GM12872 (cell line): ENCODE data around the gene PHC2.

ENCODE experiments used
- TF ChIP-seq, protein P1 (sequence below): IDR thresholded peaks from 3 replicates; pipeline ENCODE4 v1.5.1; 2011; ENCODE audit warnings: low read depth, mild to moderate bottlenecking, low read length, moderate library complexity; ENCODE audit not compliant: insufficient read depth

Gene PHC2

DNA sequence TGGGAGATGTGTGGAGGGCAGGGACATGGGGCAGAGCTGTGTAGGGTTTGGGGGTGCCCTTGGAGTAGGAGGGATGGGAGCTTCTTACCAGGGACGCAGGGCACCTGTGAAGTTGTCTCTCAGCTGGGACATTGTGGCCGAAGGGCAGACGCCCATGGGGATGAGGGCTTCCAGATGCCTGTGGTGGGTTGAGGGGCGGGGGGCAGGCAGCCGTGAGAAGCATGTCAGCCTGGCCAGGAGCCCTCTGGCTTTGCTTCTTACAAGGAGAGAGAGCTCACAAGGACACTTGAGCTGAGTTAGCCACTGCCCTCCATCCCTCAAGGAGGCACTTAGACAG, 118.5 kb downstream of the PHC2 start:
- TF ChIP-seq, protein P1, sequence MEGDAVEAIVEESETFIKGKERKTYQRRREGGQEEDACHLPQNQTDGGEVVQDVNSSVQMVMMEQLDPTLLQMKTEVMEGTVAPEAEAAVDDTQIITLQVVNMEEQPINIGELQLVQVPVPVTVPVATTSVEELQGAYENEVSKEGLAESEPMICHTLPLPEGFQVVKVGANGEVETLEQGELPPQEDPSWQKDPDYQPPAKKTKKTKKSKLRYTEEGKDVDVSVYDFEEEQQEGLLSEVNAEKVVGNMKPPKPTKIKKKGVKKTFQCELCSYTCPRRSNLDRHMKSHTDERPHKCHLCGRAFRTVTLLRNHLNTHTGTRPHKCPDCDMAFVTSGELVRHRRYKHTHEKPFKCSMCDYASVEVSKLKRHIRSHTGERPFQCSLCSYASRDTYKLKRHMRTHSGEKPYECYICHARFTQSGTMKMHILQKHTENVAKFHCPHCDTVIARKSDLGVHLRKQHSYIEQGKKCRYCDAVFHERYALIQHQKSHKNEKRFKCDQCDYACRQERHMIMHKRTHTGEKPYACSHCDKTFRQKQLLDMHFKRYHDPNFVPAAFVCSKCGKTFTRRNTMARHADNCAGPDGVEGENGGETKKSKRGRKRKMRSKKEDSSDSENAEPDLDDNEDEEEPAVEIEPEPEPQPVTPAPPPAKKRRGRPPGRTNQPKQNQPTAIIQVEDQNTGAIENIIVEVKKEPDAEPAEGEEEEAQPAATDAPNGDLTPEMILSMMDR = no peak

DNA sequence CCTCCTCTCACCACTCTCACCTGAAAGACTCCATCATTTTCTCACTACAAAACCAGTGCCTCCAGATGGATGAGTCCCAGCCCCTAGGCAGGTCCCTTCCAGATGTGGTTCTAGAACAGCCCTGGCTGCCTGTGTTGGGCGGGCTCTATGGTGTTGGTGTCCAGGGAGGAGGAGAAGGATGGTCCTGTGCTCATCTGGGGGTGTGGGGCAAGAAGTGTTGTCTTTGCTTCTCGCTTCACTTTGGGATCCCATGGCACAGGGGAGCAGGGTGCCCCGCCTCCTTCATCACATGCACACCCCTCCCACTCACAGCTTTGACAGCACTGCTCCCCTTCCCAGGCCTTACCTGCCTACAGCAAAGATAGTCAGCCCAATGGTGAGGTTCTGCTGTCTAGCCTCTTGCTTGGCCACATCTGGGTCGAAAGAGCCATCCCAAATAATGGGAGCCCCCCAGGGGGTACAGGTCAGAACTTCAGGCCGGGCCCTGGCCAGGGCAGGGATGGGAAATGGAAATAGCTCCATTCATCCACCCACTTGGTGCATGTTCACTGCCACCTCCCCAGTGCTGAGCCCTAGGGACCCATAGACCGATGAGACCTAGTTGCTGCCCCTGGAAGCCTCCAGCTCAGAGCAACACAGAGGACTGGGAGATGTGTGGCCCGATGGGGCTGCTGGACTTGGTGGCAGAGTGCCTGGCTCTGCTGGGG, 119.0 kb downstream of the PHC2 start:
- TF ChIP-seq, protein P1 = no peak

DNA sequence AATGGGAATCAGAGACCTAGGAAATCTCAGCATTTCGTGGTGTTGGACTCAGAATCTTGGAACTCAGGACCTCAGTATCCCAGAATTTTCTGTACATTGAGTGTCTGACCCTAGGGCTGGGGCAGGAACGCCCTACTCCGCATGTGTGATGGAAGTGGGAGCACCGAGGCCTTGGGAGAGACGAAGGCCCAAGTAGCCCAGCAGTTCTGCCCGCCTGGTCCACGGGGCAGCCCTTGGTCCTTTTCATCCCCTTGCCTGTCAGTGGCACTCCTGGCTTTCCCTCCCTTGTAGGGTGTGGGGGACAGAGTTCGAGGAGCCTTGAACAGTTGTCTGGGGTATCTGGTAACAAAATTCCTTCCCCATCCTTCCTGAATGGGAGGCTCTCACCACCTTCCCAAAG, 120.2 kb downstream of the PHC2 start:
- TF ChIP-seq, protein P1 = no peak

DNA sequence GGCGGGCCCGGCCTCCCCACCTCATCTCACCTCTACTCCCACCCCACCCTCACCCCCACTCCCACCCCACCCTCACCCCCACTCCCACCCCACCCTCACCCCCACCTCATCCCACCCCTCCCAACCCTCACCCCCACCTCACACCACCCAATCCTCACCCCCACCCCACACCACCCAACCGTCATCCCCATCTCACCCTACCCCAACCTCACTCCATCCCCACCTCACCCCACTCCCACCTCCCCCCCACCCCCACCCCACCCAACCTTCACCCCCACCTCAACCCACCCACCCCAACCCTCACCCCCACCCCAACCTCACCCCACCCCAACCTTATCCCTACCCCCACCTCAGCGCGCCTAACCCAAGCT, 123.4 kb downstream of the PHC2 start:
- TF ChIP-seq, protein P1 = no peak

DNA sequence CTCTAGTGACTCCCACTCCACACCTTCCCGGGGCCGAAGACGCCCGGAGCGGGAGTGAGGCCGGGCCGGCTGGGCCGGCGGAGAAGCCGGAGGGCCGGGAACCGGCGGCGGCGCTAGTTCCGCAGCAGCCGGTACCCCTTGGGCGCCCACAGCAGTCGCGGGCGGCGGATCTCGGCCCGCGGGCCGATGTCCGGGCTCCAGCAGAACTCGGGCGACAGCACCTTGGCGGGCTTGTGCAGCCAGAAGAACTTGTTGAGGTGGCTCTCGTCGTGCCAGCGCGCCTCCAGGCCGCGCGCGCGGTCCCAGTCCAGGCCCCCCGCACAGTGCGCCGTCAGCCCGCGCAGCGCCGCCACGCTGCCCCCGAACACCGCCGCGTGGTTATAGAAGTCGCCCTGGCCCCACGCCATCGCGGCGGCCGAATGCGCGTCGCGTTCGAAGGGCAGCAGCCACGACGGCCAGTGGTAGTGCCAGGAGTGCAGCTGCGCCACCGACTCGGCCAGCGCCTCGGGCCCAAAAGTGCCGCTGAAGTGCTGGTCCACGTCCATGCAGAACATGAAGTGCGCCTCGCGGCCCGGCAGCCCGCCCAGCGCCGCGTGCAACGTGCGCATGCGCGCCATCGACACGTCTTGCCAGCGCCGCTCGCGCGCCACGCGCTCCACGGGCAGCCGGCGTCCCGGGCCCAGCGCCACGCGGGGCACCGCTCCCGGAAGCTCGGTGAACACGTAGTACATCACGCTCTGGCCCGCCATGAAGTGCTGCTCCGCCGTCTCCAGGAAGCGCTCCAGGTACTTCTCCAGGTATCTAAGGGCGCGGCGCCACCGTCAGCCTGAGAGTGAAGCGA, 124.0 kb downstream of the PHC2 start:
- TF ChIP-seq, protein P1 = no peak

DNA sequence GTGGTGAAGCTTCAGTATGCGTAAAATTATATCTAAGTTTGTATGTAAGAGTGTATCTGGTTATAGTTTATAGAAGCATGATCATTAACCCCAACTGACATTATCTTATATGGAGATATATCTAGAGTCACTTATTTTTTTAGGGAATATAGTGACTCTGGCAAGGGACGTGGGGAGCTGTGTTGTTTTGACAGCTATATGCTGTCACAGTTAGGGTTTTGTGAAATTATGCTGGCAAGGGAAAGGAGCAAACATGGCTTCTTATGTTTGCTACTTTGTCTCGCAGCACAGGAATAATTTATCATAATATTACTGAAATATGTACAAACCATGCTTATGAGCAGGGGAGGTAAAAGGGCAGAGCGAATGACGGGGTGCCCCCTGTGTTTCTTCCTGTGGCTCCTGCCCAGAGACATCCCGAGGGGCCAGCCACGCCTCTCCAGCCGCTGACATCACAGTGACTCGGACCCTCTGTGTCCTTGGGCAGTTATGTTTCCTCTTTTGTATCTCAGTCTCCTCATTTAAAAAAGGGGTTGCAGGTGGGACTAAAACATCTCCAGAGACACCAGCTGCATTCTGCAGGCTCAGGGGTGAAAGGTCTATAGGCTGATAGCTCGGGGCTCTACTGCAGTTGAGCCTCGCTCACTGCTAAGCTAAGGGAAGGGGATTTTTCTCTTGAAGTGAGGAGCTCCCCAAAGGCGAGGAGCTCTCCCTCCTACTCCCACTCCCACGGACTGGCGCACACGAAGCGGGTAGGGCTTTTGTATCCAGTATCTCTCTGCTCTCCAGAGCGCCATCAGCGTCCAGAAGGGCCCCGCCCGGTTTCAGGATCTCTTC, 124.9 kb downstream of the PHC2 start:
- TF ChIP-seq, protein P1 = no peak

DNA sequence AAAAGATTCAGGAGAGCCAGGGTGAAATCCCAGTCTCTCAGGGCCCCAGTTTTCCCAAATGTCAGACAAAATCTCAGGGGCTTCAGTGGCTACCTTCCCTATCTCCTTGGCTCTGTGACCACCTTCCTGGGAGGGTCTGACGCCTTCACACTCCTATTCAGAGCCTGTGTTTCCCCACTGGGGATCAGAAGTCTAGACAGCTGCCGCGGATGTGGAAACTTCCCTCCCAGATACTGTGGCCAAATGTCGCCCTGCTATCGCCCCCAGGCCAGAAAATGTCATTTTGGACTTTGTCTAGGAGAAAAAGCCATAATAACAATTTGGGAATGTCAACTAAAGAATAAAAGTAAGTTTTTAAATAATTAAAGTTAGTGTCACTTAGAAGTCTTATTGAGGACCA, 125.9 kb downstream of the PHC2 start:
- TF ChIP-seq, protein P1 = no peak
